HepG2 (cell line): ENCODE results near the gene CD9. TPM values are rescaled to one million over a fixed set of nuclear protein-coding genes. Genes with fewer than 3 reads are reported as not detected.

ENCODE experiments used
- ARHGAP35 ChIP-seq: sonication (generic); formaldehyde crosslinking; IDR thresholded peaks from 2 replicates; pipeline ENCODE4 v1.9.0; 2022; ENCODE audit warnings: mild to moderate bottlenecking, inconsistent platforms, moderate library complexity, missing genetic modification reagents, borderline replicate concordance
- DRAP1 ChIP-seq: IDR thresholded peaks from 2 replicates; pipeline ENCODE4 v1.6.1; 2016; ENCODE audit warnings: missing genetic modification reagents, missing compliant biosample characterization
- HCFC1 ChIP-seq: fragments of 150-350 bp; IDR thresholded peaks from 2 replicates; pipeline ENCODE4 v1.6.1; 2014; ENCODE audit warnings: low read depth, low read length
- KDM2A ChIP-seq: sonication (generic); formaldehyde crosslinking; IDR thresholded peaks from 2 replicates; pipeline ENCODE4 v1.4.0; 2020; ENCODE audit warnings: low read depth, missing genetic modification reagents, borderline replicate concordance
- MXD4 ChIP-seq: IDR thresholded peaks from 2 replicates; pipeline ENCODE4 v1.6.1; 2016; ENCODE audit warnings: mild to moderate bottlenecking, missing biosample characterization, missing genetic modification reagents
- NFKBIZ ChIP-seq: IDR thresholded peaks from 2 replicates; pipeline ENCODE4 v1.6.1; 2018; ENCODE audit warnings: missing genetic modification reagents, missing compliant biosample characterization
- RBAK ChIP-seq: sonication (generic); formaldehyde crosslinking; IDR thresholded peaks from 2 replicates; pipeline ENCODE4 v1.5.1; 2020; ENCODE audit warnings: mild to moderate bottlenecking, missing genetic modification reagents
- RFXAP ChIP-seq: sonication (generic); formaldehyde crosslinking; IDR thresholded peaks from 2 replicates; pipeline ENCODE4 v1.4.0; 2020; ENCODE audit warnings: missing genetic modification reagents, borderline replicate concordance
- SMARCC2 ChIP-seq: fragments of 450-650 bp; IDR thresholded peaks from 2 replicates; pipeline ENCODE4 v1.6.1; 2017; ENCODE audit warnings: antibody characterized with exemption, mild to moderate bottlenecking
- ZNF607 ChIP-seq: sonication (generic); formaldehyde crosslinking; IDR thresholded peaks from 2 replicates; pipeline ENCODE4 v1.5.1; 2020; ENCODE audit warnings: missing genetic modification reagents, mild to moderate bottlenecking, borderline replicate concordance
- ZNF609 ChIP-seq: sonication (generic); formaldehyde crosslinking; IDR thresholded peaks from 2 replicates; pipeline ENCODE4 v1.4.0; 2020; ENCODE audit warnings: mild to moderate bottlenecking, missing genetic modification reagents, borderline replicate concordance
- ZNF646 ChIP-seq: sonication (generic); formaldehyde crosslinking; IDR thresholded peaks from 2 replicates; pipeline ENCODE4 v1.9.0; 2021; ENCODE audit warnings: mild to moderate bottlenecking, missing genetic modification reagents
- ZNF703 ChIP-seq: sonication (generic); formaldehyde crosslinking; IDR thresholded peaks from 2 replicates; pipeline ENCODE4 v1.5.1; 2020; ENCODE audit warnings: missing genetic modification reagents, mild to moderate bottlenecking, moderate library complexity, borderline replicate concordance
- polyA plus RNA-seq, 8 experiments: library from polyadenylated mRNA; depleted of rRNA in 3 of 8; stranded (reverse) in 7 of 8; unstranded in 1 of 8; fragments of >200 nt; fragmentation: Illumina TruSeq in 4 of 8; extraction: Trizol in 4 of 8; gene quantifications; 2 replicates each; pipeline versions ENCODE4 v1.2.1 to v1.2.3, GENCODE V29; 2011 to 2016; ENCODE audit warnings: low read depth in 4 of 8, missing spikeins in 1 of 8, mixed read lengths in 1 of 8; ENCODE audit not compliant: insufficient read depth in 1 of 8
- total RNA-seq, 5 experiments: library from RNA; depleted of rRNA; stranded (reverse); fragments of >200 nt; fragmentation: Illumina TruSeq; extraction: Trizol; gene quantifications; 2 replicates each; pipeline ENCODE4 v1.2.3, GENCODE V29; 2016; ENCODE audit warnings: low read depth in 1 of 5
- TF ChIP-seq, protein P1 (sequence below): sonication (generic); formaldehyde crosslinking; IDR thresholded peaks from 2 replicates; pipeline ENCODE4 v1.8.0; 2022; ENCODE audit warnings: missing genetic modification reagents, low read depth, mild to moderate bottlenecking, borderline replicate concordance
- TF ChIP-seq, protein P2 (sequence below): sonication (generic); formaldehyde crosslinking; IDR thresholded peaks from 2 replicates; pipeline ENCODE4 v1.5.1; 2020; ENCODE audit warnings: missing genetic modification reagents, mild to moderate bottlenecking, borderline replicate concordance

Gene CD9
- total and polyA plus RNA-seq, 2 of the 13 experiments (the other 11 are each of a cell fraction or from before 2014, with no cell fraction given), result 5.8 to 38.3 TPM

GRCh38 chr12:6280053-6280469, 79.9 kb downstream of the CD9 start (continued):
- TF ChIP-seq RFXAP (CRISPR knock-in tag), result no peak
- TF ChIP-seq ARHGAP35 (CRISPR knock-in tag), result no peak
- no peak for TF ChIP-seq ZNF703 (CRISPR knock-in tag)
- TF ChIP-seq HCFC1, result no peak
- TF ChIP-seq MXD4 (CRISPR knock-in tag), result no peak
- TF ChIP-seq ZNF607 (CRISPR knock-in tag), result no peak
- TF ChIP-seq, protein P1, sequence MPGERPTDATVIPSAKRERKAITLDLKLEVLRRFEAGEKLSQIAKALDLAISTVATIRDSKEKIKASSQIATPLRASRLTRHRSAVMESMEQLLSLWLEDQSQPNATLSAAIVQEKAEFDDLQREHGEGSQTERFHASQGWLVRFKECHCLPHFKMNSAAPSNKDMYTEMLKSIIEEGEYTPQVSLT, result no peak
- no peak for TF ChIP-seq ZNF646
- no peak for TF ChIP-seq ZNF609
- TF ChIP-seq, protein P2, sequence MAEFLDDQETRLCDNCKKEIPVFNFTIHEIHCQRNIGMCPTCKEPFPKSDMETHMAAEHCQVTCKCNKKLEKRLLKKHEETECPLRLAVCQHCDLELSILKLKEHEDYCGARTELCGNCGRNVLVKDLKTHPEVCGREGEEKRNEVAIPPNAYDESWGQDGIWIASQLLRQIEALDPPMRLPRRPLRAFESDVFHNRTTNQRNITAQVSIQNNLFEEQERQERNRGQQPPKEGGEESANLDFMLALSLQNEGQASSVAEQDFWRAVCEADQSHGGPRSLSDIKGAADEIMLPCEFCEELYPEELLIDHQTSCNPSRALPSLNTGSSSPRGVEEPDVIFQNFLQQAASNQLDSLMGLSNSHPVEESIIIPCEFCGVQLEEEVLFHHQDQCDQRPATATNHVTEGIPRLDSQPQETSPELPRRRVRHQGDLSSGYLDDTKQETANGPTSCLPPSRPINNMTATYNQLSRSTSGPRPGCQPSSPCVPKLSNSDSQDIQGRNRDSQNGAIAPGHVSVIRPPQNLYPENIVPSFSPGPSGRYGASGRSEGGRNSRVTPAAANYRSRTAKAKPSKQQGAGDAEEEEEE, result no peak
- no peak for TF ChIP-seq DRAP1 (CRISPR knock-in tag)
- peak; percentile 44; the same call in 1 of the 2 replicates for TF ChIP-seq KDM2A
- no peak for TF ChIP-seq SMARCC2
- TF ChIP-seq NFKBIZ, result no peak
- TF ChIP-seq RBAK (CRISPR knock-in tag), result no peak
